ENCODE data around the gene KCNMB2.

DNA sequence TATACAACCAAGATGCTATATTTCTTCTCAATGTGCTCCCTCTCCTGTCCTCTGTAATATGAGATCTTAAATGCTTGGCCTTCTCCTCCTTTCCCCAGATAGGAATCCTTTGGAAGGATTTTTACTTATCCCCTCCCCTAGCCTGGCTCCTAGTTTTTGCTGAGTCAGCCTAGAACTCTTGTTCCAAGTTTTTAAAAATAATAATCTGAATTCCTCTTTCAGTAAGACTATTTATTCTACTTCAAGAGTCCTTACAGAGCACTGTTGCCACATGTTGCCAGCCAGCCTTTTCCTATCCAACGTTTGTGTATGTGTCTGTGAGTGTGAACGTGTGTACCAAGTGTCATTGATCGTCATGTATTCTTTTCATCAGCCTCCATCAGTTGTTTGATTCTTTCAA, 11.0 kb upstream of the KCNMB2 start:
- TF ChIP-seq CTCF (IDR thresholded peaks at IDR 0.05 in 4 of 5, conservative IDR thresholded peaks at IDR 0.05 in 1 of 5), result no peak
- TF ChIP-seq POLR2A (IDR thresholded peaks at IDR 0.05), result no peak

Measured in gastrocnemius medialis (tissue), 4 donors.